Omental fat pad (tissue), 4 donors: ENCODE data around the gene PROC. TPM values are rescaled to one million over a fixed set of nuclear protein-coding genes. Genes with fewer than 3 reads are reported as not detected.

Experiments used
- ATAC-seq: fragments of 150-250 bp; one replicate; pipeline ENCODE4 v1.9.1; 2016; ENCODE audit warnings: mild to moderate bottlenecking, moderate library complexity; ENCODE audit not compliant: low FRiP score
- DNase-seq: peaks from one replicate; pipeline ENCODE4 v3.0.0-alpha.2; 2019; ENCODE audit warnings: low spot score
- CTCF ChIP-seq, 3 donors: fragments of 450-650 bp; IDR thresholded peaks; one replicate each; pipeline ENCODE4 v1.5.1; 2016 to 2017; ENCODE audit warnings: antibody characterized with exemption in 3 of 3, mild to moderate bottlenecking in 3 of 3, moderate library complexity in 2 of 3
- total RNA-seq, 4 donors: library from RNA; depleted of rRNA; stranded (reverse); fragments of >200 nt; gene quantifications; one replicate each; pipeline ENCODE4 v1.1.0, GENCODE V29; 2016

PROC gene
- total RNA-seq, 4 donors from 2014 or later: not detected

DNA sequence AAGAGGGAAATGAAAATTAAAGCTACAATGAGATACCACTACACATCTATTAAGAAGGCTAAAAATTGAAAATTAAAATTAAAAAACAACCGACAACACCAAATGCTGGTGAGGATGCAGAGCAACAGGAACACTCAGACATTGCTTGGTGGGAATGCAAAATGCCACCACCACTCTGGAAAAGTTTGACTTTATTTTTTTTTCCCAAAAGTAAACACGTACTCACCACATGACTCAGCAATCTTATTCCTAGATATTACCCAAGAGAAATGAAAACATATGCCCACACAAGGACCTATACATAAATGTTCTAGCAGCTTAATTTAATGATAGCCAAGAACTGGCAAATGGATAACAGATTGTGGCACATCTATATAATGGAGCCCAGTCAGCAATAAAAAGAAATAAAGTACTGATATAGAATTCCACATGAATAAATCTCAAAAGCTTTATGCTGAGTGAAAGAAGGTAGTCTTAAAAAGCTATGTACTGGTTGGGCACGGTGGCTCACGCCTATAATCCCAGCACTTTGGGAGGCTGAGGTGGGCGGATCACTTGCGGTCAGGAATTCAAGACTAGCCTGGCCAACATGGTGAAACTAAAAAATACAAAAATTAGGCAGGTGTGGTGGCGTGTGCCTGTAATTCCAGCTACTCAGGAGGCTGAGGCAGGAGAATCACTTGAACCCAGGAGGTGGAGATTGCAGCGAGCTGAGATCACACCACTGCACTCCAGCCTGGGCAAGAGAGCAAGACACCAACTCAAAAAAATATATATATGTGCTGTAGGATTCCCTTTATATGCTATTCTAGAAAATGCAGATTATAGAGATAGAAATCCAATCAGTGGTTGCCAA lies 4.2 kb upstream of the PROC start:
- TF ChIP-seq CTCF (IDR thresholded peaks at IDR 0.05): no peak
- DNase-seq (no peak), ATAC-seq (no peak)

- no peak for TF ChIP-seq CTCF (IDR thresholded peaks at IDR 0.05)
- ATAC-seq: no peak
- DNase-seq: no peak
These were observed 3.3 kb upstream of the PROC start for GRCh38 chr2:127414638-127415592.

- DNase-seq (no peak), ATAC-seq (peak; percentile 57)
These were observed 2.4 kb upstream of the PROC start for GRCh38 chr2:127415593-127416505.

DNA sequence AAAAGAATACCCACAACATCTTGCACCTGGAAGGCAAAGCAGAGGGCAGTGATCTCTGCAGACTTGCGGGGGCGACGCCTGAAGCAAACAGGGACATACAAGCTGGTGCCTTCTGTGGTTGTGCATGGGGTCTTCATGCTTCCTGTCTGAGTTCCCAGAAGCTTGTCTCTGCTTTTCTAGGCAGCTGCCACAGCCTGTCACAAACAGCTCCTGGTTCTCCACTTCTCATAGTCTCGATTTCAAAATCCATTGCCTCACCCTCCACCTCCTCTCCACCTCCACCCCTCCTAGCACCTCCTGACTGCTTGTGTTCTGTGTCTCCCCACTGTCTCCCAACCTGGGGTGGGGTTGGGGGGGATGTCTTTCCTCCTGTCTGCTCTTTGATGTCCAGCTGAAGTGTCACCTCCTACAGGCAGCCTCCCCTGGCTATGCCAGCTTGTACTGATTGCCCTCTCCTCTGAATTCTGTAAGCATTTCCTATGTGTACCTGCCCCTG lies 1.7 kb upstream of the PROC start:
- DNase-seq: no peak
- no peak for ATAC-seq
- no peak for TF ChIP-seq CTCF (IDR thresholded peaks at IDR 0.05)

More at GRCh38 chr2:127415593-127416505, 2.4 kb upstream of the PROC start:
- TF ChIP-seq CTCF (IDR thresholded peaks at IDR 0.05): peak in 1 of 3 donors; percentile 14

GRCh38 chr2:127417406-127417805 lies 821 bp upstream of the PROC start:
- DNase-seq: no peak
- TF ChIP-seq CTCF (IDR thresholded peaks at IDR 0.05): no peak
- ATAC-seq: no peak

DNA sequence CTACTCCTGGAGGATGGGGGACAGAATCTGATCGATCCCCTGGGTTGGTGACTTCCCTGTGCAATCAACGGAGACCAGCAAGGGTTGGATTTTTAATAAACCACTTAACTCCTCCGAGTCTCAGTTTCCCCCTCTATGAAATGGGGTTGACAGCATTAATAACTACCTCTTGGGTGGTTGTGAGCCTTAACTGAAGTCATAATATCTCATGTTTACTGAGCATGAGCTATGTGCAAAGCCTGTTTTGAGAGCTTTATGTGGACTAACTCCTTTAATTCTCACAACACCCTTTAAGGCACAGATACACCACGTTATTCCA lies 844 bp downstream of the PROC start:
- TF ChIP-seq CTCF (IDR thresholded peaks at IDR 0.05): no peak
- ATAC-seq (no peak), DNase-seq (no peak)
